ENCODE results near the gene STARD9. TPM values are rescaled to one million over a fixed set of nuclear protein-coding genes. Genes with fewer than 3 reads are reported as not detected.

The STARD9 gene
- polyA plus RNA-seq, 3 donors, result 0.39 TPM; not detected in 2

DNA sequence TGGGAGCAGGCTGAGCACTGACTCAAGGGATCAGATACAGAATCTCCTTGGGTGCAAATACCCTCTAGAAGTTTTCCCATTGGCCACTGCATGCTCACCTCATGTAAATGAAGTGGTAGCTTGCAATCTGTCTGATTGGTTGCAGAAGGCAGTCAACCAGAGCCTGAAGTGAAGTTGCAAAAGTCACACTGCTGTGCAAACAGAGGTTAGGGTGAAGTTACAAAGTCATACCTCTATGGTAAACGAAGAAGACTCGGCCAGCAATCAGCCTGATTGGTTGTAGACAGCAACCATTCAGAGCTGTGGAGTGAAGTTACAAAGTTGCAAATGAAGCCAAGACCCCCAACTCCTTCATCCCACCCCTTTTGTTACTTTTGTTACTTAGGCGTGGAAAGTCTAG, 27.1 kb downstream of the STARD9 start:
- Mint-ChIP-seq H3K4me3 (no peak overlapping the region), H3K4me1 (peaks cover 16% of the 10 kb centered on the region), H3K27ac (no peak overlapping the region), H3K36me3 (no peaks in the 10 kb centered on the region), H3K27me3 (ENCODE audit: low read depth in 3 of 3) (peaks cover 0 to 1% (median 0%) of the 10 kb centered on the region in 3 donors), H3K9me3 (peaks cover 0 to 12% (median 5%) of the 10 kb centered on the region in 7 donors)
- no peaks in the 10 kb centered on the region for H3K36me3 ChIP-seq (replicated peaks in 1 of 2; ENCODE audit: control insufficient read depth in 1 of 2, insufficient read depth in 2 of 2, low read length in 2 of 2)
- no peak overlapping the region for H2AFZ ChIP-seq (ENCODE audit: insufficient read depth, low read depth, low read length, poor library complexity, severe bottlenecking)
- no peak overlapping the region for H3K9ac ChIP-seq (ENCODE audit: insufficient read depth, low read length, poor library complexity, severe bottlenecking)
- DNase-seq, result no peak
- no peaks in the 10 kb centered on the region for H3K79me2 ChIP-seq (ENCODE audit: insufficient read depth, low read length)
- peaks cover 0 to 3% of the 10 kb centered on the region in 2 donors for H3K9me3 ChIP-seq (replicated peaks in 1 of 2; ENCODE audit: control insufficient read depth in 1 of 2, insufficient read depth in 1 of 2, low read length in 2 of 2)
- no peak overlapping the region for H3K4me2 ChIP-seq (replicated peaks; ENCODE audit: extremely low read depth, low read length, poor library complexity, severe bottlenecking)
- H3K4me1 ChIP-seq (ENCODE audit: control insufficient read depth in 1 of 2, insufficient read depth in 2 of 2, low read length in 2 of 2), result peaks cover 9 to 13% of the 10 kb centered on the region in 2 donors
- intact Hi-C loops (cut with micrococcal nuclease), result no loop called here
- no peaks in the 10 kb centered on the region for H3K27me3 ChIP-seq (ENCODE audit: control insufficient read depth in 2 of 2, insufficient read depth in 2 of 2, low read length in 2 of 2)
- no peak for TF ChIP-seq CTCF (IDR thresholded peaks at IDR 0.05)
- no CpG with 5 or more reads among the region's 3 CpGs for WGBS (ENCODE audit: insufficient coverage)
- no peak overlapping the region for H3K27ac ChIP-seq (ENCODE audit: low read depth in 1 of 2, low read length in 2 of 2)
- no peak overlapping the region for H3K4me3 ChIP-seq (replicated peaks in 1 of 3; ENCODE audit: low read depth in 2 of 3, low read length in 3 of 3)
- no peaks in the 10 kb centered on the region for H4K20me1 ChIP-seq (ENCODE audit: insufficient read depth, low read length)

DNA sequence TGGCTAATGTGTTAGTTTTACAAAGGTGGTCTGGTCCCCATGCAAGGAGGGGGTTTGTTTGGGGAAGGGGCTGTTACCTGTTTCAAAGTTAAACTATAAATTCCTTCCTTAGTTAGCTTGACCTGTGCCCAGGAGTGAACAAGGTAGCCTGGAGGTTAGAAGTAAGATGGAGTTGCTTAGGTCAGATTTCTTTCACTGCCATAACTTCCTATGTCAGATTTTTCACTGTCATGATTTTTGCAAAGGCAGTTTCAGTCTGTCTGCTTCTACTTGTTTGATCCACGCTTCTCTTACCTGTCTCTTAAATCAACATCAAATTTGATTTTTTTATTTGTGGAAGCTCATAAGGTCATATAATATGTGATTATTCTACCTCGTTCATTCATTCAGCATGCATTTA, 28.6 kb downstream of the STARD9 start:
- H3K4me1 Mint-ChIP-seq, result peaks cover 28% of the 10 kb centered on the region
- Histone ChIP-seq H4K20me1 (ENCODE audit: insufficient read depth, low read length) (no peaks in the 10 kb centered on the region), H3K4me3 (replicated peaks in 1 of 3; ENCODE audit: low read depth in 2 of 3, low read length in 3 of 3) (no peak overlapping the region), H3K79me2 (ENCODE audit: insufficient read depth, low read length) (no peaks in the 10 kb centered on the region), H3K4me2 (replicated peaks; ENCODE audit: extremely low read depth, low read length, poor library complexity, severe bottlenecking) (no peak overlapping the region), H3K36me3 (replicated peaks in 1 of 2; ENCODE audit: control insufficient read depth in 1 of 2, insufficient read depth in 2 of 2, low read length in 2 of 2) (no peaks in the 10 kb centered on the region), H3K27ac (ENCODE audit: low read depth in 1 of 2, low read length in 2 of 2) (no peak overlapping the region), H3K9ac (ENCODE audit: insufficient read depth, low read length, poor library complexity, severe bottlenecking) (no peak overlapping the region), H3K27me3 (ENCODE audit: control insufficient read depth in 2 of 2, insufficient read depth in 2 of 2, low read length in 2 of 2) (no peaks in the 10 kb centered on the region), H3K9me3 (replicated peaks in 1 of 2; ENCODE audit: control insufficient read depth in 1 of 2, insufficient read depth in 1 of 2, low read length in 2 of 2) (peaks cover 0 to 3% of the 10 kb centered on the region in 2 donors), H3K4me1 (ENCODE audit: control insufficient read depth in 1 of 2, insufficient read depth in 2 of 2, low read length in 2 of 2) (peaks cover 9 to 20% of the 10 kb centered on the region in 2 donors), H2AFZ (ENCODE audit: insufficient read depth, low read depth, low read length, poor library complexity, severe bottlenecking) (no peak overlapping the region)
- peaks cover 0 to 12% (median 5%) of the 10 kb centered on the region in 7 donors for H3K9me3 Mint-ChIP-seq
- peaks cover 0 to under 1% (median 0%) of the 10 kb centered on the region in 3 donors for H3K27me3 Mint-ChIP-seq (ENCODE audit: low read depth in 3 of 3)
- H3K36me3 Mint-ChIP-seq, result no peaks in the 10 kb centered on the region
- no peak for DNase-seq
- WGBS (ENCODE audit: insufficient coverage), result no CpG with 5 or more reads among the region's 2 CpGs
- no peak for TF ChIP-seq CTCF (IDR thresholded peaks at IDR 0.05)
- no peak overlapping the region for H3K27ac Mint-ChIP-seq
- no peak overlapping the region for H3K4me3 Mint-ChIP-seq
- intact Hi-C loops (cut with micrococcal nuclease), result no loop called here
